Gastroesophageal sphincter (tissue), 3 donors: ENCODE data around the gene AKR1A1.

ENCODE experiments used
- CTCF ChIP-seq, 4 experiments: fragments of 200-600 bp in 2 of 4; fragments of 450-650 bp in 2 of 4; sonication (generic) in 1 of 4; IDR thresholded peaks; one replicate each; pipeline ENCODE4 v1.5.1; 2017 to 2019; ENCODE audit warnings: antibody characterized with exemption in 4 of 4, mild to moderate bottlenecking in 2 of 4, moderate library complexity in 2 of 4
- EP300 ChIP-seq: sonication (generic); formaldehyde crosslinking; IDR thresholded peaks from one replicate; pipeline ENCODE4 v1.6.1; 2017; ENCODE audit warnings: antibody characterized with exemption, mild to moderate bottlenecking
- POLR2A ChIP-seq, 2 donors: fragments of 450-650 bp; IDR thresholded peaks; one replicate each; pipeline ENCODE4 v1.6.1; 2017; ENCODE audit warnings: antibody characterized with exemption in 2 of 2, mild to moderate bottlenecking in 2 of 2, moderate library complexity in 1 of 2

DNA sequence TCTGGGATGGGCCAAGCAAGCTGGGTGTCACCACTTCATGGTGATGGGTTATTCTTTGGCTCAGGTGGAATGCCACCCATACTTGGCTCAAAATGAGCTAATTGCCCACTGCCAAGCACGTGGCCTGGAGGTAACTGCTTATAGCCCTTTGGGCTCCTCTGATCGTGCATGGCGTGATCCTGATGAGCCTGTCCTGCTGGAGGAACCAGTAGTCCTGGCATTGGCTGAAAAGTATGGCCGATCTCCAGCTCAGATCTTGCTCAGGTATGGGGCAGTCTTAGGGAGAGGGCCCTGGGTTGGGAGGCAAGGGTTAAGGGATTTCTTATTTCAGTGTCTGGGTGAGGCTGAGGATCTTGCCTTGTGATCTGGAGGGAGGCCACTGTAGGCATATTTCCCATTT lies 17.8 kb downstream of the AKR1A1 start:
- TF ChIP-seq EP300 (no peak), CTCF (IDR thresholded peaks at IDR 0.05) (no peak), POLR2A (IDR thresholded peaks at IDR 0.05) (no peak)
